ENCODE results near the gene IL26. TPM values are rescaled to one million over a fixed set of nuclear protein-coding genes. Genes with fewer than 3 reads are reported as not detected.
"Not testable (repeated sequence)": the region's sequence is repeated elsewhere in the genome, so short reads cannot be mapped to it uniquely, and the experiment has no call there.

IL26 gene
- polyA plus RNA-seq, 1 donor (not counting 4 experiments of a cell fraction or from before 2014, with no cell fraction given): not detected

- DNase-seq (ENCODE audit: low read depth, low spot score) (no peak), FAIRE-seq (no peak)
- Histone ChIP-seq H4K20me1 (ENCODE audit: control insufficient read depth, extremely low read depth, insufficient read depth, low read length) (no peaks in the 10 kb centered on the region), H2AFZ (ENCODE audit: control insufficient read depth, low read length) (no peak overlapping the region), H3K27me3 (ENCODE audit: control insufficient read depth, extremely low read depth, insufficient read depth, low read length) (no peaks in the 10 kb centered on the region), H3K9me3 (ENCODE audit: control insufficient read depth, low read depth, low read length) (no peaks in the 10 kb centered on the region), H3K4me1 (ENCODE audit: control insufficient read depth, extremely low read depth, insufficient read depth, low read length) (peaks cover 3% of the 10 kb centered on the region), H3K9ac (ENCODE audit: control insufficient read depth, extremely low read depth, insufficient read depth, low read length) (no peak overlapping the region), H3K36me3 (ENCODE audit: control insufficient read depth in 2 of 2, extremely low read depth in 1 of 2, insufficient read depth in 2 of 2, low read length in 2 of 2) (no peaks in the 10 kb centered on the region), H3K27ac (ENCODE audit: control insufficient read depth, insufficient read depth, low read length) (no peak overlapping the region), H3K79me2 (ENCODE audit: control insufficient read depth, insufficient read depth, low read length) (no peaks in the 10 kb centered on the region), H3K4me2 (ENCODE audit: control insufficient read depth, extremely low read depth, insufficient read depth, low read depth, low read length) (no peak overlapping the region), H3K4me3 (ENCODE audit: control insufficient read depth in 2 of 3, extremely low read depth in 1 of 3, insufficient read depth in 2 of 3, low read depth in 1 of 3, low read length in 3 of 3) (no peak overlapping the region), H3K9me1 (ENCODE audit: control insufficient read depth, extremely low read depth, insufficient read depth, low read length) (no peaks in the 10 kb centered on the region)
- no peak for TF ChIP-seq CTCF (optimal IDR thresholded peaks at IDR 0.05 in 1 of 3, IDR thresholded peaks at IDR 0.05 in 1 of 3, conservative IDR thresholded peaks at IDR 0.05 in 1 of 3; ENCODE audit: extremely low read depth in 1 of 3, insufficient read depth in 2 of 3, low read length in 3 of 3)
- TF ChIP-seq EZH2 (IDR thresholded peaks at IDR 0.05; ENCODE audit: low read length): no peak
- dilution Hi-C loops (cut with MboI; ENCODE audit: extremely low pct_ligation_motif_present, low sequenced_read_pairs): loop anchor here (25.0 kb wide), 1 partner anchor 91 kb away; no protein-coding TSS in a partner anchor
Measured at GRCh38 chr12:68221497-68221896, 4.1 kb downstream of the IL26 start.

DNA sequence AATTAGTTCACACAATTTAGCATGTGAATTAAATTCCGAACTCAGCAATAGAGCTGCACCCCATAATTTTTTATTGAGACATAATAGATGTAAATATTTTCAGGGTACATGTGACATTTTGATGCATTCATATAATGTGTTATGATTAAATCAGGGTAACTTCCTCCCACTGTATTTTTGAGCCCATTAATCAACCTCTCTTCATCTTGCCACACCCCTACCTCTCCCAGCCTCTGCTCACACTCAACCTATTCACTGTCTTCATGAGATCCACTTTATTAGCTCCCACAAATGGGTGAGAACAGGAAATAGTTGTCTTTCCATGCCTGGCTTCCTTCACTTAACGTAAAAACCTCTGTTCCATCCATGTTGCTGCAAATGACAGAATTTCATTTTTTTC, 14.7 kb downstream of the IL26 start:
- Histone ChIP-seq H3K9me3 (ENCODE audit: control insufficient read depth, low read depth, low read length) (no peaks in the 10 kb centered on the region), H2AFZ (ENCODE audit: control insufficient read depth, low read length) (no peak overlapping the region), H3K9me1 (ENCODE audit: control insufficient read depth, extremely low read depth, insufficient read depth, low read length) (no peaks in the 10 kb centered on the region), H3K36me3 (ENCODE audit: control insufficient read depth in 2 of 2, extremely low read depth in 1 of 2, insufficient read depth in 2 of 2, low read length in 2 of 2) (no peaks in the 10 kb centered on the region), H3K4me1 (ENCODE audit: control insufficient read depth, extremely low read depth, insufficient read depth, low read length) (no peaks in the 10 kb centered on the region), H3K9ac (ENCODE audit: control insufficient read depth, extremely low read depth, insufficient read depth, low read length) (no peak overlapping the region), H3K27me3 (ENCODE audit: control insufficient read depth, extremely low read depth, insufficient read depth, low read length) (no peaks in the 10 kb centered on the region), H3K27ac (ENCODE audit: control insufficient read depth, insufficient read depth, low read length) (no peak overlapping the region), H3K79me2 (ENCODE audit: control insufficient read depth, insufficient read depth, low read length) (no peaks in the 10 kb centered on the region), H3K4me2 (ENCODE audit: control insufficient read depth, extremely low read depth, insufficient read depth, low read depth, low read length) (no peak overlapping the region), H3K4me3 (ENCODE audit: control insufficient read depth in 2 of 3, extremely low read depth in 1 of 3, insufficient read depth in 2 of 3, low read depth in 1 of 3, low read length in 3 of 3) (no peak overlapping the region), H4K20me1 (ENCODE audit: control insufficient read depth, extremely low read depth, insufficient read depth, low read length) (no peaks in the 10 kb centered on the region)
- DNase-seq (ENCODE audit: low read depth, low spot score): no peak
- TF ChIP-seq CTCF (optimal IDR thresholded peaks at IDR 0.05 in 1 of 3, IDR thresholded peaks at IDR 0.05 in 1 of 3, conservative IDR thresholded peaks at IDR 0.05 in 1 of 3; ENCODE audit: extremely low read depth in 1 of 3, insufficient read depth in 2 of 3, low read length in 3 of 3) (no peak), EZH2 (IDR thresholded peaks at IDR 0.05; ENCODE audit: low read length) (no peak)
- FAIRE-seq: no peak
- dilution Hi-C loops (cut with MboI; ENCODE audit: extremely low pct_ligation_motif_present, low sequenced_read_pairs): loop anchor here (25.0 kb wide), 1 partner anchor 101 kb away; no protein-coding TSS in a partner anchor

GRCh38 chr12:68209048-68209728, 16.4 kb downstream of the IL26 start:
- not testable (repeated sequence) for H3K4me1 ChIP-seq (ENCODE audit: control insufficient read depth, extremely low read depth, insufficient read depth, low read length); H3K9ac ChIP-seq (ENCODE audit: control insufficient read depth, extremely low read depth, insufficient read depth, low read length); H3K27me3 ChIP-seq (ENCODE audit: control insufficient read depth, extremely low read depth, insufficient read depth, low read length); H3K9me1 ChIP-seq (ENCODE audit: control insufficient read depth, extremely low read depth, insufficient read depth, low read length); FAIRE-seq; H3K79me2 ChIP-seq (ENCODE audit: control insufficient read depth, insufficient read depth, low read length); H3K36me3 ChIP-seq (ENCODE audit: control insufficient read depth in 2 of 2, extremely low read depth in 1 of 2, insufficient read depth in 2 of 2, low read length in 2 of 2); H3K4me2 ChIP-seq (ENCODE audit: control insufficient read depth, extremely low read depth, insufficient read depth, low read depth, low read length); H3K4me3 ChIP-seq (ENCODE audit: control insufficient read depth in 2 of 3, extremely low read depth in 1 of 3, insufficient read depth in 2 of 3, low read depth in 1 of 3, low read length in 3 of 3); H3K27ac ChIP-seq (ENCODE audit: control insufficient read depth, insufficient read depth, low read length); H4K20me1 ChIP-seq (ENCODE audit: control insufficient read depth, extremely low read depth, insufficient read depth, low read length); H3K9me3 ChIP-seq (ENCODE audit: control insufficient read depth, low read depth, low read length); DNase-seq (ENCODE audit: low read depth, low spot score); H2AFZ ChIP-seq (ENCODE audit: control insufficient read depth, low read length)
- dilution Hi-C loops (cut with MboI; ENCODE audit: extremely low pct_ligation_motif_present, low sequenced_read_pairs): loop anchor here (25.0 kb wide), 1 partner anchor 103 kb away; no protein-coding TSS in a partner anchor
